Heart left ventricle (tissue), 13 donors: ENCODE data around the gene CFAP45.

Experiments used
- CTCF ChIP-seq, 12 donors: fragments of 200-600 bp; sonication (generic) in 4 of 12; IDR thresholded peaks; one replicate each; pipeline versions ENCODE4 v1.5.0 to v1.8.0; 2018 to 2022; ENCODE audit warnings: antibody characterized with exemption in 12 of 12, mild to moderate bottlenecking in 5 of 12
- POLR2A ChIP-seq, 2 donors: fragments of 450-650 bp; IDR thresholded peaks; one replicate each; pipeline ENCODE4 v1.6.1; 2017; ENCODE audit warnings: antibody characterized with exemption in 2 of 2, mild to moderate bottlenecking in 2 of 2, moderate library complexity in 2 of 2
- donor health status: ischemic (EF 13 %, LVEDD 7.1; RV severe dilation, severe dysfunction).
- donor health status: DM: no; HTN: yes; CAD: no.
- donor health status: DM: no; HTN: no; CAD: no.
- donor health status: ischemic (EF 25% LVEDD 6.9; RV normal size, moderate dysfunction).
- donor health status: ischemic (EF 25% LVEDD 5.7; RV mildly dilated, moderate dysfunction).
- donor health status: ischemic (EF 35%, LVEDD 5.7; RV mildly dilated, moderate dysfunction).
- donor health status: nonischemic (EF 11% LVEDD 7.7; RV severe dilation, severe dysfunction).
- donor health status: DM: yes; HTN: yes; CAD: no.
- donor health status: PGD.
- donor health status: ischemic (EF 29% LVEDD 5.4; RV normal size, mild dysfunction).
- donor health status: nonischemic (EF 23%, LVEDD 6.1; RV moderate dilation, normal function).

- TF ChIP-seq CTCF (IDR thresholded peaks at IDR 0.05) = no peak
- TF ChIP-seq POLR2A (IDR thresholded peaks at IDR 0.05) = no peak
Measured at GRCh38 chr1:159921700-159922504, 21.9 kb upstream of the CFAP45 start.
